B cell (primary cell): ENCODE data around the gene PLXDC1. TPM values are rescaled to one million over a fixed set of nuclear protein-coding genes. Genes with fewer than 3 reads are reported as not detected.

ENCODE experiments used
- ATAC-seq: fragments of 200-7000 bp; cut with Tn5 transposase; one replicate; pipeline ENCODE4 v1.10.0; 2021; ENCODE audit warnings: low read depth, mild to moderate bottlenecking, moderate number of reproducible peaks, moderate library complexity
- CTCF ChIA-PET: fragments of 350-600 bp; sonication (Branson Sonifier 250); formaldehyde crosslinking; loops from one replicate; lab custom pipeline; 2021; ENCODE audit warnings: antibody characterized with exemption, inconsistent platforms; lab: Charles Lee
- POLR2A ChIA-PET: fragments of 350-600 bp; sonication (Branson Sonifier 250); formaldehyde crosslinking; loops from one replicate; lab custom pipeline; 2021; ENCODE audit warnings: antibody characterized with exemption; lab: Charles Lee
- DNase-seq: peaks from one replicate; pipeline ENCODE4 v3.0.0; 2013
- H2AFZ ChIP-seq: 2 replicates; pipeline ENCODE4 v1.6.1; 2012; ENCODE audit warnings: mild to moderate bottlenecking, low read depth, low read length; ENCODE audit not compliant: insufficient read depth, poor library complexity, severe bottlenecking
- H3K27ac ChIP-seq, 2 donors: 1 replicate in 1 of 2; 2 replicates in 1 of 2; pipeline ENCODE4 v1.5.1; 2012 to 2013; ENCODE audit warnings: low read length in 2 of 2, mild to moderate bottlenecking in 2 of 2, moderate library complexity in 1 of 2
- H3K27me3 ChIP-seq, 4 experiments: fragments of 200-600 bp in 1 of 4; sonication (generic) in 1 of 4; replicated peaks in 1 of 4; 1 replicate in 2 of 4; 2 replicates in 2 of 4; pipeline versions ENCODE4 v1.6.1 to v1.7.0; 2013 to 2016; ENCODE audit warnings: low read length in 3 of 4, mild to moderate bottlenecking in 2 of 4, mixed read lengths in 1 of 4, moderate library complexity in 1 of 4; ENCODE audit not compliant: insufficient read depth in 4 of 4, control insufficient read depth in 3 of 4; ENCODE audit errors: control extremely low read depth in 1 of 4
- H3K36me3 ChIP-seq, 2 experiments: replicated peaks in 1 of 2; 1 replicate in 1 of 2; 2 replicates in 1 of 2; pipeline versions ENCODE4 v1.6.1 to v1.7.1; 2013; ENCODE audit warnings: low read length in 1 of 2; ENCODE audit not compliant: insufficient read depth in 2 of 2, control insufficient read depth in 1 of 2; ENCODE audit errors: control extremely low read depth in 1 of 2, extremely low read depth in 1 of 2
- H3K4me1 ChIP-seq, 2 donors: fragments of 200-600 bp in 1 of 2; sonication (generic) in 1 of 2; 1 replicate in 1 of 2; 2 replicates in 1 of 2; pipeline versions ENCODE4 v1.5.1 to v1.6.1; 2013 to 2017; ENCODE audit warnings: low read length in 2 of 2; ENCODE audit not compliant: control insufficient read depth in 2 of 2, insufficient read depth in 2 of 2
- H3K4me2 ChIP-seq: replicated peaks from 2 replicates; pipeline ENCODE3; 2012; ENCODE audit warnings: mild to moderate bottlenecking, low read depth, low read length; ENCODE audit not compliant: poor library complexity, severe bottlenecking
- H3K4me3 ChIP-seq, 5 experiments: fragments of 200-600 bp in 1 of 5; sonication (generic) in 1 of 5; 1 replicate in 3 of 5; 2 replicates in 2 of 5; pipeline versions ENCODE4 v1.5.1 to v1.7.0; 2011 to 2016; ENCODE audit warnings: low read length in 4 of 5, mild to moderate bottlenecking in 4 of 5, low read depth in 2 of 5, control low read depth in 1 of 5, moderate library complexity in 1 of 5; ENCODE audit not compliant: insufficient read depth in 1 of 5; ENCODE audit errors: control extremely low read depth in 1 of 5, extremely low read depth in 1 of 5
- H3K79me2 ChIP-seq: fragments of 200-600 bp; sonication (generic); one replicate; pipeline ENCODE4 v1.6.0; 2016; ENCODE audit warnings: low read length; ENCODE audit not compliant: control insufficient read depth, insufficient read depth
- H3K9ac ChIP-seq: fragments of 200-600 bp; sonication (generic); 2 replicates; pipeline ENCODE4 v1.6.1; 2017; ENCODE audit warnings: mild to moderate bottlenecking, low read length, moderate library complexity
- H3K9me3 ChIP-seq, 3 donors: one replicate each; pipeline versions ENCODE4 v1.6.1 to v1.7.1; 2013; ENCODE audit warnings: low read length in 2 of 3; ENCODE audit not compliant: control insufficient read depth in 2 of 3, insufficient read depth in 1 of 3; ENCODE audit errors: control extremely low read depth in 1 of 3
- H4K20me1 ChIP-seq: 2 replicates; pipeline ENCODE4 v1.6.0; 2012; ENCODE audit warnings: mild to moderate bottlenecking, low read length; ENCODE audit not compliant: insufficient read depth, control insufficient read depth, poor library complexity, severe bottlenecking
- H3K27ac Mint-ChIP-seq: one replicate; pipeline ENCODE4 v1.8.0; 2021; ENCODE audit warnings: mixed read lengths
- H3K27me3 Mint-ChIP-seq: one replicate; pipeline ENCODE4 v1.8.0; 2021; ENCODE audit warnings: mixed read lengths
- H3K4me1 Mint-ChIP-seq: one replicate; pipeline ENCODE4 v1.8.0; 2021; ENCODE audit warnings: mixed read lengths
- H3K4me3 Mint-ChIP-seq: one replicate; pipeline ENCODE4 v1.8.0; 2021; ENCODE audit warnings: mixed read lengths
- H3K9me3 Mint-ChIP-seq: one replicate; pipeline ENCODE4 v1.8.0; 2022; ENCODE audit warnings: mixed read lengths; ENCODE audit not compliant: insufficient read depth
- CTCF ChIP-seq: fragments of 200-600 bp; IDR thresholded peaks from one replicate; pipeline ENCODE4 v1.8.0; 2022; ENCODE audit warnings: antibody characterized with exemption, mild to moderate bottlenecking
- EZH2 ChIP-seq: IDR thresholded peaks from 2 replicates; pipeline ENCODE4 v1.6.1; 2012; ENCODE audit warnings: borderline replicate concordance, low read depth, mild to moderate bottlenecking, moderate library complexity, low read length; ENCODE audit not compliant: insufficient read depth, poor library complexity, severe bottlenecking
- WGBS: methylation state at CpG from one replicate; pipeline ENCODE4 v1.1.5; 2013; ENCODE audit warnings: missing lambda C conversion rate; ENCODE audit not compliant: insufficient coverage; 5-methylcytosine and 5-hydroxymethylcytosine counted together
- intact Hi-C: fragments of 100-400 bp; cut with micrococcal nuclease; formaldehyde crosslinking; loops from one replicate; pipeline ENCODE4 v1.10.0; 2022
- polyA plus RNA-seq: library from polyadenylated mRNA; depleted of rRNA; stranded (reverse); fragments of >200 nt; gene quantifications from 2 replicates; pipeline ENCODE4 v1.2.3, GENCODE V29; 2012
- total RNA-seq, 2 donors: library from RNA; stranded (reverse); fragments of 120-200 nt in 1 of 2; gene quantifications; 1 replicate in 1 of 2; 2 replicates in 1 of 2; pipeline versions ENCODE4 v1.2.3 to v1.2.4, GENCODE V29; 2013 to 2022

The PLXDC1 gene
- total and polyA plus RNA-seq, 2 donors (not counting 1 experiment from before 2014, with no cell fraction given) = 0.69 TPM; not detected in 1

GRCh38 chr17:39156491-39156890, 5.1 kb upstream of the PLXDC1 start:
- no peak overlapping the region for H3K4me2 ChIP-seq
- no peaks in the 10 kb centered on the region for H3K79me2 ChIP-seq
- 88% methylated on average over 2 of the region's 7 CpGs for WGBS
- intact Hi-C loops = no loop called here
- no peaks in the 10 kb centered on the region for H4K20me1 ChIP-seq
- POLR2A ChIA-PET = no interaction called here
- no peaks in the 10 kb centered on the region for H3K36me3 ChIP-seq
- peaks cover 0 to 10% (median 3%) of the 10 kb centered on the region in 4 experiments for H3K27me3 ChIP-seq
- CTCF ChIA-PET = interaction anchor here (1.1 kb wide), 1 partner anchor 173 kb away, joined by 5 read pairs; no protein-coding TSS in a partner anchor
- Mint-ChIP-seq H3K4me3 (no peak overlapping the region), H3K4me1 (peaks cover 26% of the 10 kb centered on the region), H3K27me3 (peaks cover 8% of the 10 kb centered on the region), H3K27ac (peak overlapping the region; percentile 44), H3K9me3 (no peaks in the 10 kb centered on the region)
- H3K9ac ChIP-seq = no peak overlapping the region
- H3K4me1 ChIP-seq = peaks cover 17 to 28% of the 10 kb centered on the region in 2 donors
- DNase-seq = no peak
- no peak overlapping the region for H2AFZ ChIP-seq
- no peaks in the 10 kb centered on the region for H3K9me3 ChIP-seq
- TF ChIP-seq EZH2 = no peak
- TF ChIP-seq CTCF = no peak
- H3K27ac ChIP-seq = no peak overlapping the region
- no peak for ATAC-seq
- no peak overlapping the region for H3K4me3 ChIP-seq

GRCh38 chr17:39155654-39156053, 4.2 kb upstream of the PLXDC1 start:
- no peak overlapping the region for H2AFZ ChIP-seq
- CTCF ChIA-PET = interaction anchor here (1.1 kb wide), 1 partner anchor 173 kb away, joined by 5 read pairs; no protein-coding TSS in a partner anchor

More at GRCh38 chr17:39155654-39156053, 4.2 kb upstream of the PLXDC1 start:
- no peaks in the 10 kb centered on the region for H3K79me2 ChIP-seq
- no peak overlapping the region for H3K9ac ChIP-seq
- H3K27ac ChIP-seq = no peak overlapping the region
- WGBS = no CpG with 5 or more reads among the region's 2 CpGs
- H3K4me2 ChIP-seq = no peak overlapping the region
- peaks cover 0 to 17% (median 6%) of the 10 kb centered on the region in 4 experiments for H3K27me3 ChIP-seq
- POLR2A ChIA-PET = no interaction called here
- no peak overlapping the region for H3K4me3 ChIP-seq
- H3K4me1 ChIP-seq = peaks cover 23 to 34% of the 10 kb centered on the region in 2 donors
- peak overlapping the region; percentile 29 for H3K4me3 Mint-ChIP-seq
- ATAC-seq (no peak), DNase-seq (no peak)
- H3K4me1 Mint-ChIP-seq = peaks cover 28% of the 10 kb centered on the region
- H3K36me3 ChIP-seq = no peaks in the 10 kb centered on the region
- TF ChIP-seq CTCF (no peak), EZH2 (no peak)
- H3K9me3 ChIP-seq = no peaks in the 10 kb centered on the region
- intact Hi-C loops = no loop called here
- H3K27me3 Mint-ChIP-seq = peaks cover 12% of the 10 kb centered on the region
- no peaks in the 10 kb centered on the region for H3K9me3 Mint-ChIP-seq
- peak overlapping the region; percentile 77 for H3K27ac Mint-ChIP-seq
- no peaks in the 10 kb centered on the region for H4K20me1 ChIP-seq
